HEK293T (cell line): ENCODE data around the gene ZNF618.

Source experiments
- ARNT ChIP-seq: fragments of 450-650 bp; IDR thresholded peaks from 2 replicates; pipeline ENCODE4 v1.6.1; 2017; ENCODE audit warnings: mild to moderate bottlenecking
- CTBP1 ChIP-seq: fragments of 450-650 bp; IDR thresholded peaks from 2 replicates; pipeline ENCODE4 v1.6.1; 2016; ENCODE audit warnings: borderline replicate concordance
- FOXA1 ChIP-seq: fragments of 450-650 bp; IDR thresholded peaks from 2 replicates; pipeline ENCODE4 v1.6.1; 2016; ENCODE audit warnings: mild to moderate bottlenecking
- FOXM1 ChIP-seq: fragments of 450-650 bp; IDR thresholded peaks from 2 replicates; pipeline ENCODE4 v1.6.1; 2017; ENCODE audit warnings: mild to moderate bottlenecking, borderline replicate concordance
- SP1 ChIP-seq: fragments of 450-650 bp; IDR thresholded peaks from 2 replicates; pipeline ENCODE4 v1.6.1; 2017
- SUZ12 ChIP-seq: fragments of 450-650 bp; IDR thresholded peaks from 2 replicates; pipeline ENCODE4 v1.6.1; 2016; ENCODE audit warnings: mild to moderate bottlenecking
- ZNF384 ChIP-seq: fragments of 450-650 bp; IDR thresholded peaks from 2 replicates; pipeline ENCODE4 v1.6.1; 2016

DNA sequence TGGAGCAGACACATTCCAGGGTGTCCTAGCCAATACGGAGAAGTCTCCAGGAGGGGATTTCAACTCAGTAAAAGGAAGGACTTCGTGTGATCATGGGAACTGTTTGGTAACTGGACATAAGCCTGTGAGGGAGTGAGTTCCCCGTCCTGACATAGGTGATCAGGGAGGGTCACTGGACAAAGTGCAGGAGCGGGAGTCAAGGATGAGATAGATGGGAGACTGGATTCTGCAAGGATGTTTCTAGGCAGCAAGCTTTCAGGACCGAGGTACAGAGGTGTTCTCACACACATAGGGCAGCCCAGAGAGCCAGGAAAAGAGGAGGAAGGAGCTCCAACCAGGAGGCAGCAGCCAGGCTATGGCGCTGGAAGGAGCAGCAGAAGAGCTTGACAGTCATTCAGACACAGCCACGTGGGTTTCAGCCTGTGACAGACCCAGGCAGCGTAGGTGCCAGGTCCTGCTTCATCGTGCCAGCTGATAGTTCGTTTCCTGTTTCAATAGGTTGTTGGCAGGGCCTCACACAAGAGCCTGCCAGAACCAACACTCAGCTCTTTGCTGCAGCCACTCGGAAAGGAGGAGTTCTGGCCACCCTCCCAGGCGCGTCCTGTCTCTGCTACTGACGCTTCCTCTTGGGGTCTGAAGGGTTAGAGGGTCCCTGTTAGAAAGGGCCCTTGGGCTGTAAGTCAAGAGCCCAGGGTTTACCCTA, 117.9 kb downstream of the ZNF618 start:
- TF ChIP-seq SP1, result no peak
- no peak for TF ChIP-seq SUZ12
- TF ChIP-seq FOXA1, result no peak
- no peak for TF ChIP-seq CTBP1
- TF ChIP-seq ZNF384, result no peak
- no peak for TF ChIP-seq ARNT
- TF ChIP-seq FOXM1, result no peak
